Inferior parietal cortex (tissue), 1 donor: ENCODE measurements around the gene SLC66A2.

Experiments used
- DNase-seq: peaks from one replicate; pipeline ENCODE4 v3.0.0-alpha.2; 2016; ENCODE audit errors: extremely low spot score

Gene SLC66A2

GRCh38 chr18:79952456-79952995 is 1.1 kb upstream of the SLC66A2 start:
- no peak for DNase-seq

GRCh38 chr18:79950515-79951341 is 725 bp downstream of the SLC66A2 start:
- no peak for DNase-seq

DNA sequence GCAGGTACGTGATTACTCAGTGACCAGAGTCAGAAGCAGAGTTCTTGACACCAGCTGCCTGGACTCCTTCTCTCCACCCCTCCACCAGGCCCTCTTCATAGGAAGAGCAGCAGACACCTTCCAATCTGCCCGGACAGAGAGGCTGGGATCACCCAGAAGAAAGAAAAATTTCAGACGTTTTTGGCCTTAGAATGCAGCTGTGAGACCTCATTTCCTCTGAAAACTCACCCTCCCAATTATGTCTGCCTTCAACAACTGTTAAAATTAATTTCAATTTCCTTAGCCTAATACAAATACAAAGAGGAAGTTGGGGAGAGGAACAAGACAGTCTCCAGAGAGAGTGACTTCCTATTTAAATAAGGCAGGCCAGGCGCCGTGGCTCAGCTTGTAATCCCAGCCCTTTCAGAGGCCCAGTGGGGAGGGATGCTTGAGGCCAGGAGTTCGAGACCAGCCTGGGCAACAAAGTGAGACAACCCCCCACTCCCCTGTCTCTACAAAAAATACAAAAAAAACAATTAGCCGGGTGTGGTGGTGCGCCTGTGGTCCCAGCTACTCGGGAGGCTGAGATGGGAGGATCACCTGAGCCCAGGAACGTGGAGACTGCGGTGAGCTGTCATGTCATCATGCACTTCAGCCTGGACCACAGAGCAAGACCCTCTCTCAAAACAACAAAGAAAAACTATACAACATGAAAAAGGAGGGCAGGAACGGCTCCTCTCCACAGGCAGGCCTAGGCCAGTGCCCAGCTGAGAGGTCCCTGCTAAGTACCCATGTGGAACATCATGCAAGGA is 1.6 kb downstream of the SLC66A2 start:
- no peak for DNase-seq

- DNase-seq, result no peak
Measured at GRCh38 chr18:79948719-79949411, 2.6 kb downstream of the SLC66A2 start.

GRCh38 chr18:79947881-79948610 is 3.4 kb downstream of the SLC66A2 start:
- no peak for DNase-seq

GRCh38 chr18:79947054-79947755 is 4.2 kb downstream of the SLC66A2 start:
- no peak for DNase-seq

DNA sequence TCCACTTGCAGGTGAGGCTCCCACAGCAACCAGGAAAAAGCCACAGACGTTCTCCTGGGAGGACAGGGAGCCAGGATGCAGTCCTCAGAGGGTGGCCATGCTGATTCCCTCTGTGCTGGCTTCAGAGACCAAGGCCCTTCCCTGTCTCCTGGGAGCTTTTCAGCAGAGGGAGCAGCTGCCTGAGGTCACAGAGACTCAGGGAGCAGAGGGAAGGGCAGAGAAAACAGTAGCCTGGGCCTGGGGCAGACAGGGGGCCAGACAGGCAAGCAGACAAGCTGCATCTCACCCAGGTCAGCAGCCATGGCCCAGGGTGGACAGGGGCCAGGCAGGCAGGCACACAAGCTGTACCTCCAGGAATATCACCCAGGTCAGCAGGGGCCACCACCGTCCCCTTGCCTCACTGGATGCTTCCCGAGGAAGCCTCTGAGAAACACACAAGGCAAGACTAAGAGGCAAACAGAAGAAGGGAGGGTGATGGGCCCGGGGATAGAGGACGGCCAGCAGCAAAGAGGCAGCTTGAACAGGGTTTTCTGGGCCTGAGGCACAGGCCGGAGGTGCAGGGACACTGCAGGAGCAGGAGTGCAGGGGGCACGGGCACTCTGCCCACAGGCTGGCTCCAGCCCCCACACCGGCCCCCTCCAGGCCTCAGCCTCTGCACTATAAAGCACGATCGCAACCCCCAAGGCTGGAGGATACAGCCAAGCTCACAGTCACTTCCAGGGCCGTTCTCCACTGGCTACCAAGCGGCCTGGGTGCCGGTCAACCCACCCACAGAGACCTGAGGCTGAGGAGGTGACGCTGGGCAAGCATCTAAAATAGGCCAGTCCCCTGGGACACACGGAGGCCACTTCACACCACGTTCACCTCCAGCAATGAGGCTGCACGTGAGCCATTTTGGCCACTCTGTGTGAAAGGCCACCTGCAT is 6.1 kb downstream of the SLC66A2 start:
- DNase-seq, result no peak

GRCh38 chr18:79944746-79945117 is 6.7 kb downstream of the SLC66A2 start:
- DNase-seq, result no peak

DNA sequence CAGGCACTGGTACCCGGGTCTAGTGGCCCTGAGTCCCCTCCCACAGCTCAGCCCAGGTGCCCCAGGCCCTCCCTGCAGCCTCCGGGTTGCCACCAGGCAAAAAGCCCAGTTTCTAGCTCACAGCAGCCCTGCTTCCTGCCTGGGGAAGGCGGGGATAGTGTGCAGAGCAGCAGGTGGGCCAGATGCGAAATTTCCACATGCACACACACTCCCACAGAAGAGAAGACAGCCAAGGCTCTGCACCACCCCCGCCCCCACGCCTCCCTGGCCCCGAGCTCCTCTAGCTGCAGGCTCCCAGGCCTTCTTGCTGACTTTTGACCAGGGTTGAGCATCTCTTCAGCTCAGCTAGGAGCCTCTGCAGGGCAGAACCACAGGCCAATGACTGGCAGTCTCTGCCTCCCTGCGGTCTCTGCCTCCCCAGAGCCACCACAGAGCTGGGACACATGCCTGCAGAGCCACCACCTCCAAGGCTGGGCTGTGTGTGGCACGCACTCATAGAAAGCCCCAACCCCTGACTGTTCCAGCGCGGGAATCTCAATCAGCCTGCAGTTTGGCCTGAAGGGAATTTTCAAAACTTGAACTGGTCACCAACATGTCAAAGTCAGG is 7.2 kb downstream of the SLC66A2 start:
- no peak for DNase-seq

DNA sequence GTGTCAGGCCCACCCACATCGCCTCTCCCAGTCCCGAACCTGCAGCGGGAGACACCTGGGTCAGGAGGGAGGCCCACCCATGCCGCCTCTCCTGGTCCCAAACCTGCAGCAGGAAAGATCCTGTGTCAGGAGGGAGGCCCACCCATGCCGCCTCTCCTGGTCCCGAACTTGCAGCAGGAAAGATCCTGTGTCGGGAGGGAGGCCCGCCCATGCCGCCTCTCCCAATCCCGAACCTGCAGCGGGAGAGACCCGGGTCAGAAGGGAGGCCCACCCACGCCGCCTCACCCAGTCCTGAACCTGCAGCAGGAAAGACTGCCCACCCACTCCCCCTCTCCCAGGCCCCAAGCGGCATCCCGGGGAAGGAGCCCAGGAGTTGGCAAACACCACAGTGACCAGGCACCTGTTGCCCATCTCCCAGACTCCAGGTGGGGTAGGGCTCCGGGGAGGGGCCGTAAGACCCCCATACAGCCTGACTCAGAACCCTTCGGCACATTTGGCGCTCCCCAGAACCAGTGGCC is 7.8 kb downstream of the SLC66A2 start:
- no peak for DNase-seq

DNA sequence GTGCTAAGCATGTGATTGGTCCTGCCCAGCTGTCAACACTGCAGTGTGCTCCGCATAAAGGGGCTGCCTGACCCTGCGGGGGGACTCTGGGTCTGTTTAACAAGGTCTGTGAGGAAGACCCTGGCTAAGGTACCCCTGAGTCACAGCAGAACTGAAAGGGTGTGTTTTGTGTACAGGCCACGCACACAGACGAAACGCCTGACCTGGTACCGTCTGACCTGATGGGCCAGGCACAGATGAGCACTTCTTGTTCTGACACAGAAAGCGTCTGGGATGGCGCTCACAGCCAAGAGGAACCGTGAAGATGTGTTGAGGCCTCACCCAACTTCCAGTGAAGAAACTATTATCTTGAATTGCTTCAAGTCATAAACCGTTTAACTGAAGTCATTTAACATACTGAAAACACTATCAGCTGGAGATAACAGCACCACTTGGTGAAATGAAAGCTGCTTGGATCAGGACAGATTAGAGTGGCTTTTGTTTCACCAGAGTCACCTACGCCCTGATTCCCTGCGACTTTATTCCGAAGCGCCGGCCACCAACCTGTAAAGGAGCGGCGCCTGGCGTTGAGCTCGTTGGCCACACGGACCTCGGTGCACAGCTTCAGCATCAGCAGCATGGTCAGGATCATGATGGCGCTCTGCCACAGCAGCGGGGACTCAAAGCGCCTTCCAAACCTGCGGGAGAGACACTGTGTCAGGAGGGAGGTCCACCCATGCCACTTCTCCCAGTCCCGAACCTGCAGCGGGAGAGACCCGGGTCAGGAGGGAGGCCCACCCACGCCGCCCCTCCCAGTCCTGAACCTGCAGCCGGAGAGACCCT is 8.5 kb downstream of the SLC66A2 start:
- DNase-seq, result no peak

GRCh38 chr18:79942211-79942610 is 9.2 kb downstream of the SLC66A2 start:
- no peak for DNase-seq

- no peak for DNase-seq
Measured at GRCh38 chr18:79941473-79942119, 9.9 kb downstream of the SLC66A2 start.

- no peak for DNase-seq
Measured at GRCh38 chr18:79940814-79941472, 10.5 kb downstream of the SLC66A2 start.

DNA sequence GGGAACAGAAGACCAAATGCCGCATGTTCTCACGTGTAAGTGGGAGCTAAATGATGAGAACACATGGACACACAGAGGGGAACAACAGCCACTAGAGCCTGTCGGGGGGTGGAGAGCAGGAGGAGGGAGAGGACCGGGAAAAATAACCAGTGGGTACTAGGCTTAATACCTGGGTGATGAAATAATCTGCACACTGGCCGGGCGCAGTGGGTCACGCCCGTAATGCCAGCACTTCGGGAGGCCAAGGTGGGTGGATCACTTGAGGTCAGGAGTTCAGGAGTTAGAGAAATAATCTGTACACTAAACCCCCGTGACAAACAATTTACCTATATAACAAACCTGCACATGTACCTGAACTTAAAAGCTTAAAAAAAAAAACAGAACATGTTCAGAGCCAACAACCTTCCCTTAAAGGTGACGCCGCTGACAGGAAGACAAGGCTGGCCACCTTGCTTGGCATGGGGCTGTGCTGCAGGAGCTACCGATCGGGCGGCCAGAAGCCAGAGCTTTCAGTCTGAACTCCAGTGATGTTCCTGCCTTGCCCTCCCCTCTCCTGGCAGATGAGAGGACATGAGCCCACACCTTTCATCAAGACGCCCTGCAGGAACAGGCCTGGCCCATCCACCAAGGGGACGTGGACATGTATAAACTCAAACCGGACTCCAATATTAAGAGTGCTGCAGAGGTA is 11.2 kb downstream of the SLC66A2 start:
- DNase-seq, result no peak

DNA sequence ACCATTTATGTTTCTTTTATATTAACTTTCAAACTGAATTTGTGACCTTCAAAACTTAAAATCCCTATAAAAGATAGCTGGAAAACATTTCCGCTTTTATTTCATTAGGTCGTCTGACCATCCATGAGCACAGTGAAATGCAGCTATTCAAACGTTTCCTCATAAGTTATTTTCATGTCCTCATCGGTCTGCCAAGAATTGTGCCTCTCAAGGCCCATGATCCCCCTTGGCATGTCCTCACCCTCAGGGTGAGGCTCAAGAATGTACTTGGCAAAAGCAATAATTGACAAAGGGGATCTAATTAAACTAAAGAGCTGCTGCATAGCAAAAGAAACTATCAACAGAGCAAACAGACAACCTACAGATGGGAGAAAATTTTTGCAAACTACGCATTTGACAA is 12.4 kb downstream of the SLC66A2 start:
- DNase-seq, result no peak

GRCh38 chr18:79938196-79938595 is 13.3 kb downstream of the SLC66A2 start:
- no peak for DNase-seq
